NCI-H2029 (cell line): ENCODE measurements around the gene ABHD2.
A peak's percentile ranks its signal among the peaks of the same experiment; 100 is the strongest.
"Not testable (repeated sequence)": the region's sequence is repeated elsewhere in the genome, so short reads cannot be mapped to it uniquely, and the experiment has no call there.

ENCODE experiments used
- DNase-seq: peaks from one replicate; lab custom pipeline; 2025; lab: John Stamatoyannopoulos, UW

The ABHD2 gene

GRCh38 chr15:89227425-89227824 is 139.2 kb downstream of the ABHD2 start:
- no peak for DNase-seq

DNA sequence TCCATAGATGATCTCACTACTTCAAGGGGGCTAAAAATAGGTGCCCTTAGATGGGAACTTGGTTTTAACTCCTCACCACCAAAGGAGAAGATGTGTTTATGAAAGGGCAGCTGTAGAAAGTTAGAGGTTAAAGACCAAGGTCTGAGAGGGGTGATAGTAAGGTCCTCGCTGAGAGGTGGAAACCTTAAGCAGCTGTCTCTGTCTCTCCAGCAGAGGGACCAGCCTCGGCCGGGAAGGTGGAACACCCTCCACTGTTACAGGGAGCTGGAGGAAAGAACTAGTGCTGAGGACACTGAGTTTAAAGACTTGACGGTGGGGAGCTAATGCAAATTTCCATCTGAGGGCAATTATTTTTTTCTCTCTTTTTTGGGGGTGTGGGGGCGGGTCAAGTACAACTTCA is 142.0 kb downstream of the ABHD2 start:
- DNase-seq: no peak

DNA sequence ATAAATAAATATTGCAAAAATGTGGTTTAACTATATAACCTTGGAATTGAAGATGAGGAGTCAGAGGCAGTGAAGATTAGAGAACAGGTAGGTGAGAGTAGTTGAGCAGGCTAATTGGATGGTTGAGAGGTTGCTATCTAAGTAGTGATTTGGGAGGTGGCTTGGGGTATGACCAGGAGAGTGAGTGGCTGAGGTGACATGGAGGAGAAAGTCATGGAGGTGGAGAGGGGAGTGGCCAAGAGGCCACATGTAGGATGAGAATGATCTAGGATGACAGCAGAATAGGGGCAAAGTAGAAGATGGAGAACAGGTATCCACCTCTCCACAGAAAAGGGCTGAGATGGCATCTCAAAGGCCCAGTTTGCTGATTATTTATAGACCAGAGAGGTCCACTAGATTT is 143.6 kb downstream of the ABHD2 start:
- no peak for DNase-seq

DNA sequence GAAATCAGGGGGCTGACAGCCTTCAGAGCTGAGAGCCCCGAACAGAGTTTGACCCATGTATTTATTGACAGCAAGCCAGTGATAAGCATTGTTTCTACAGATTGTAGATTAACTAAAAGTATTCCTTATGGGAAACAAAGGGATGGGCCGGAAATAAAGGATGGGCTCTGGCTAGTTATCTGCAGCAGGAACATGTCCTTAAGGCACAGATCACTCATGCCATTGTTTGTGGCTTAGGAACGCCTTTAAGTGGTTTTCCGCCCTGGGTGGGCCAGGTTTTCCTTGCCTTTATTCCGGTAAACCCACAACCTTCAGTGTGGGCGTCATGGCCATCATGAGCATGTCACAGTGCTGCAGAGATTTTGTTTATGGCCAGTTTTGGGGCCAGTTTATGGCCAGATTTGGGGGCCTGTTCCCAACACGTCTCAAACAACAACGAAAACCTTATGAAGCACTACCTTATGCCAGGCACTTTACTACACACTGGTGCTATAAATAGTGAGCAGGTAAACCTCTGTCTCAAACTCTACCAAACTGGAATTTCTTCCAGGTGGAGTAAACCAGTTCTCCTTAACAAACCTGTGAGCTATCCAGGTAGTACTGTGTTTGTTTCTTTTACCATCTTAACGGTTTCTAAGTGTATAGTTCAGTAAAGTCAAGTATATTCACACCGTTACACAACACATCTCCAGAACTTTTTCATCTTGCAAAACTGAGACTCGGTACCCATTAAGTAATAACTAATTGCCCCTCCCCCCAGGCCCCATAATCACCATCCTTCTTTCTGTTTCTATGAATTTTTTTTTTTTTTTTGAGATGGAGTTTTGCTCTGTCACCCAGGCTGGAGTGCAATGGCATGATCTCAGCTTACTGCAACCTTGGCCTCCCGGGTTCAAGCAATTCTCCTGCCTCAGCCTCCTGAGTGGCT is 151.9 kb downstream of the ABHD2 start:
- DNase-seq: not testable (repeated sequence)

- DNase-seq: no peak
These were observed 154.9 kb downstream of the ABHD2 start for GRCh38 chr15:89243046-89243690.

GRCh38 chr15:89243691-89244573 is 155.7 kb downstream of the ABHD2 start, which contains the start of gene FANCI:
Gene FANCI (plus strand): TSS chr15:89243979. CDS start chr15:89247648, 3,669 bp downstream.
- peak; percentile 76 for DNase-seq

- no peak for DNase-seq
These were observed 156.3 kb downstream of the ABHD2 start for GRCh38 chr15:89244574-89244903.

DNA sequence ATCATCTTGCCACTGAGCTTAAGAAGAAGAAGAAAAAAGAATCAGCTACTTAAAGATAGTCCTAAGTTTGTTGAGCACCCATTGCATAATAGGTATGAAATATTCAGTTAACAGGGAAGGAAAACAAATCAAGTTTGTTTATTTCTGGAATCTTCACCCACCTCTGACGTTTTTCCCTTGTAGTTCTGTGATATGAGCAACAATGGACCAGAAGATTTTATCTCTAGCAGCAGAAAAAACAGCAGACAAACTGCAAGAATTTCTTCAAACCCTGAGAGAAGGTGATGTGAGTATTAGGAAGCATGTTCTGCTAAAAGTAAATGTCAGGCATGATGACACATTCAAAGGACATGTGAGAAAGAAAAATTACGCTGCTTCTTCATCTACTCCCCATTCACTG is 159.2 kb downstream of the ABHD2 start:
- no peak for DNase-seq

- no peak for DNase-seq
These were observed 160.3 kb downstream of the ABHD2 start for GRCh38 chr15:89248584-89248983.

- DNase-seq: not testable (repeated sequence)
These were observed 161.9 kb downstream of the ABHD2 start for GRCh38 chr15:89250142-89250541.
